ENCODE measurements around the gene TRIM9.

Gene TRIM9

DNA sequence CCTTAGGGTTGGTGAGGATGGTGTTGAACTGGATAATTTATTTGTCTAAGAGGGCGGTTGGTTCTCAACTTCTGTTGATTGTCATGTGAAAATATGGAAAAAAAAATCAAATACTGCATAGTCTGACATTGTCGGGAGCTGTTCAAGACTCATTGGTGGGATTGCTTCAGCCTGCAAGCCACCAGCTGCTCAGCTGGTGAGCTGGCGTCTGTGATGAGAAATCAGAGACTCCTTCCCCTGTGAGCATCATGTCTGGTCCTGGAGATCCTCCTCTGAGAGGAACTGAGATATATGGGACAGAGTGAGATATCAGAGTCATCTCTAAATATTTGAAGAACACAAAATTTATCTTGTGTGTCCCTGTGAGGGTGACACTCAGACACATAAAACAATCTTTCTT lies 49.9 kb downstream of the TRIM9 start:
- DNase-seq = no peak

DNA sequence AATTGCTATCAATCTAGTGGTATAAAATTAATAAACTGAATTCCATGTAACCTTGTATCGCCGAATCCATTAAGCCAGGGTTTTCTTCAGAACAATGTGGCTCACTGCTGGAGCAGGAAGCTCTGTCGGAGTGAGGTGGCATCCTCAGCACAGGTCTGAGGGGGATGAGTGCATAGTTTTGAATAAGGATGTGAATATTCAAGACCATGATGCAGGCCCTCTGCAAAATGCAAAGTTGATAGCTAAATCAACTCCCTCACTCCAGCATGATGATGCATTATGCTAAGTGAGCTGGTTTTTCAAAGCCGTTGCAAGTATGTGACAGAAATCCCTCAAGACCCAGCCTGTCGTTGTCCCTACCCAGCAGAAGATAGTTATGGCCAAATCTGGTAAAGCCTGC lies 53.0 kb downstream of the TRIM9 start:
- DNase-seq = no peak

DNA sequence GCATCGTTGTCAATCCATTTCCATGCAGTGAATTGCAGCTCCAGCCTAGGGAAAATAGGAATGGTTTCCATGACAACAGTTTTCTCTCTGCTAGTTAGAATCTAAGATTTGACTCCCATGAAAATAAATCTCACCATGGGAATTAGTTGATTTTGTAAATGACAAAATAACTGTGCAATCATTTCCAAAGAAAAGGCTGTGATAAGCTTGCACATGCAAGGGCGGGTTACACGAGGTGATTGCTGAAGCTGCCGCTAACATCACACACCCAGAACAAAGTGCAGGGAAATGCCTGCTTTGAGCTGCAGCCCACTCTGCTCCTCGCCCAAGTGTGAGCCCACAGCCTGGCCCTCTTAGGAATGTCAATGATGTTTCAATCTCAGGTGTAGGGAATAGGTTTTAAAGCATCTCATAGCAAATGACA lies 53.8 kb downstream of the TRIM9 start:
- DNase-seq = no peak

- DNase-seq = no peak
Observed at GRCh38 chr14:51039252-51039651, 55.7 kb downstream of the TRIM9 start.

- DNase-seq = no peak
Observed at GRCh38 chr14:51035611-51036192, 59.2 kb downstream of the TRIM9 start.

DNA sequence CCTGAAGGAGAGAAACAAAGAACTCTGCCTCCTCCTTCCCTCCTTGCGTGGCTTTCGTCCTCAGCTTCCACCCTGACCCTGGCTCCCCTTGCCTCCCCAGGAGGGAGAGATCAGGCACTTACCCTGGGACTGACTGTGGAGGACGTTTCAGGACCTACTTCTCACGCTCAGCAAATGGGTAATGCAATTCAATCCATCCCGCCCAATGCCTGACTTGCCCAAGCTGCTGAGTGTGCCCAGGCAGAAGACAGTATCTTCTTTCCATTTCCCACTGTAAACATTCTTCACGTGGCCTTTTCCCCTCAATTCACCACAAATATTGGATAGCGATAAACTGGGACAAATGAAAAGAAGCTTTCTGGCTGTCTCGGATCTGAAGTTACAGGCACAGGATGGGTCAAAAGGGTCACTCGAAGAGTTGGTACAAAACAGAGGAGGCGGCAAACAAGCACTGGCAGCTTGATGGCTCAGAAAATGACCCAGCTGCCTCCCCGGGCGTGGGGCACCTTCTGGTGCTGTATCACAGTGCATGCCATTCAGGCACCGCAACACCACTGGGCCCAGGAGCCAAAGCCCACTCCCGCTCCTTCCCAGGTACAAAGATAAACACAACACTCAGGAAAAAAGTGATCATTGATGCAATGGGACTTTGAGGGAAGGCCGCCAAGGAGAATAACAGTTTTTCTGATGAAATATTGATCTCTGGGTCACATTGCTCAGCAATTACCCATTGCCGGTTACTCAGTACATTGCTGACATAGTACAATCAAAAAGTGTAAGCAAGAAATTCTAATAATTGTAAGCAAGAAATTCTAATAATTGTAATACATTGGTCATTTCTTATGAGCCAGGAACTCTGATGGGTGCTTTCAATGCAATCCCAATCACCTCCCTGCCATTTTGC lies 65.8 kb downstream of the TRIM9 start:
- DNase-seq = no peak

- DNase-seq = no peak
Observed at GRCh38 chr14:51028361-51028760, 66.5 kb downstream of the TRIM9 start.

DNA sequence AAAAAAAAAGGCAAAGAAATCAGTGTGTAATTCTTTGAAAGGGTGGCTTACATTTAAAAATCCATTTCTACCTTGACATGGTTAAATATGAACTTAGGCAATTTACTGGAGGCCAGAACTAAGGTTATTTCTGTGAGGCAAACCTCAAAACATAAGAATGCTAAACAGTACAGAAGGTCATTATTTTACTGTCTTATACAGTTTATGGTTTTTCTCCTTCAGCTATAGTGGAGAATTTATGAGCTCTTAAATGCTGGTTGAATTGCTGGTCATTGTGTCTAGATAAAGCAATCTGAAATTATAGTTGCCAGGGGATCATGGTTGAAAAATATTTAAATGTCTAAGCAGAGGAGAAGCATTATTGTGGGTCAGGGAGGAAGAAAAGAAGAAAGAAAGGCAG lies 70.5 kb downstream of the TRIM9 start:
- DNase-seq = no peak

DNA sequence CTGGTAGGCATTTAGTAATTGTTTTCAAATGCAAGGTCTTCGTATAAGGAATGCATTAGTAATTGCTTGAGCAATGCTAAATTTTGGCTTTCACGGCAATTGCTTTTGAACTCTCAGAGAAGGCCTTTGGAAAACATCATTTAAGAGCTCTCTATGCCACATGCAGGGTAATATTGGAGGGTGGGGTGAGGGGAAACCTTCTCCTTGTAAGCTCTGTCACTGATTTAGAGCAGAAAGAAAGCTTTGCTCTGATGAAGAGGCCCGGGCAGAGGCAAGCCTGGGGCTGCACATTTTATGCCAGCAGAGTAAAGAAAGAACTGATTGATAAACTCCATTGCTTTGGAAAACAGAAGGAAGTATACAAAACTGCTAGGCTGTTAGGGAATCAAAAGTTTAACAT lies 70.9 kb downstream of the TRIM9 start:
- DNase-seq = no peak

- no peak for DNase-seq
Observed at GRCh38 chr14:51022769-51023168, 72.1 kb downstream of the TRIM9 start.

DNA sequence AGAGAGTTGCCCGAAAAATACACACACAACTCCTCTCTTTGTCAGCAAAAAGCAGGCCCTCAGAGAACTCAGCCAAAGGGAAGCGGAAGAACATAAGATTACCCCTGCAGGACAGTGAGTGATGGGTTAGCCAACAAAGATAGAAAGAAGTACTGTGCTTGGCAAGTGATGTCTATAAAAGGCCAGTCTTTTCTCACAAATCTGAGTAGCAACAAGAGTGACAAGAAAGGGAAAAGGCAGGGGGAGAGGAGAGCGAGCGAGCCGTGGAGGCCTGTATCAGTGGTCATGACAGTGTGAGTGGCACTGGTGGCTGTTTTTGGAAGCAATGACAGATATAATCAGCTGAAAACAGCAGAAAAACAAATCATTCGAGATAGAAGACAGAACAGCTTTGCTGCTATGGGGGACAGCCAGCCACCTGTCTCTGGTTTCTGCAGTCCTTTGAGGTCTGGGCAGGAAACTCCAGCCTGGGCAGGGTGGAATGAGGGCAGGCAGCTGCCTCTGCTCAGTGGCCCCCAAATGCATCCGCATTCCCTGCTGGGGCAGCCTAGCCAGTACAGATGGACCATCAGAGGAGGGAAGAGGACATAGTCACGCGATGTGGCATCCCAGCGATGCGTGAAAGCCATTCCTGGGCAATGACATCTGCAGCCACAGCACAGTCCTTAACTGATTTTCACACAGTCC lies 74.7 kb downstream of the TRIM9 start:
- DNase-seq = no peak

DNA sequence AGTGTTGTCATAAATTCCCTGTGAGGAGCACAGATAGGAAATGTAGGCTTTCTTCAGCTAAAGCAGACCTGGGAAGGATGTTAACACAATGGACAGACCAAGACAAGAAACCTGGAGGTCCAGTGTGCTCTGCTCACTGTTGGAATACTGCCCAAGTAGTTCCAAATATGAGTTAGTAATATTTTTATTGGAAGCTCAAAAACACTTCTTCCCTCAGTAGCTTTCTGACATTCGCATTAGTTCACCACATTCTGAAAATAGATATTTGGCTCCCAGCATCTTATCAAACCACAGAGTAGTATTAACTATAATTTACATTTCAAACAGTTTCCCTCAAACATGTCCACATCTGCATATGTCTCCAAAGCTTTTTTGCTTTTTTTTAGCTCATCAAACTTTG lies 75.8 kb downstream of the TRIM9 start:
- DNase-seq = no peak

DNA sequence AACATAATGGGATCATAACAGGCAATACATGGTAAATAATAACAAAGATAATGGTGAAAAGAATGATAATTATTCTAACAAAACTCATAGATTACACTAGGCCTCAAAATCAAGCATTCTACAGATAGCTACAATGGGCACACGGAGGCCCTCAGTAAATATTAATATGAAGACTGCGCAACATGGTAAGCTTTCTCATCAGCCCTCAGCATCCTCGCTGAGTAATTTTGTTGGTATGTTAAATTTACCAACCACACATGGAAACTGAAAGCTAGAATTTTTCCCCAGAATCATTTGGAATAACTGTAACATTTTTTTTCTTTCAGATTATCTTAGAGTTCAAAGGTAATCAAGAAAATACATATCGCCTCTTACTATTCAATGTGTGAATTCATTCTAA lies 76.4 kb downstream of the TRIM9 start:
- no peak for DNase-seq

- no peak for DNase-seq
Observed at GRCh38 chr14:51014625-51015024, 80.3 kb downstream of the TRIM9 start.

- DNase-seq = no peak
Observed at GRCh38 chr14:51014086-51014485, 80.8 kb downstream of the TRIM9 start.

DNA sequence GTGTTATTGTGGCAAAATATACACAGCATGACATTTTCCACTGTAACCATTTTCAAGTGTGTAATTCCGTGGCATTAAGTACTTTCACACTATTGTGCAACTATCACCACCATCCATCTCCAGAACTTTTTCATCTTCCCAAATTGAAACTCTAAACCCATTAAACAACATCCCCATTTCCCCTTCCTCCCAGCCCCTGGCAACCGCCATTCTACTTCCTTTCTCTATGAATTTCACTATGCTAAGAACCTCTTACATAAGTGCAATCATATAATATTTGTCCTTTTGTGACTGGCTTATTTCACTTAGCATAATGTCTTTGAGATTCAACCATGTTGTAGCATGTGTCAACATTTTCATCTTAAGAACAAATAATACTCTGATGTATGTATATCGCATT lies 82.8 kb downstream of the TRIM9 start:
- no peak for DNase-seq

DNA sequence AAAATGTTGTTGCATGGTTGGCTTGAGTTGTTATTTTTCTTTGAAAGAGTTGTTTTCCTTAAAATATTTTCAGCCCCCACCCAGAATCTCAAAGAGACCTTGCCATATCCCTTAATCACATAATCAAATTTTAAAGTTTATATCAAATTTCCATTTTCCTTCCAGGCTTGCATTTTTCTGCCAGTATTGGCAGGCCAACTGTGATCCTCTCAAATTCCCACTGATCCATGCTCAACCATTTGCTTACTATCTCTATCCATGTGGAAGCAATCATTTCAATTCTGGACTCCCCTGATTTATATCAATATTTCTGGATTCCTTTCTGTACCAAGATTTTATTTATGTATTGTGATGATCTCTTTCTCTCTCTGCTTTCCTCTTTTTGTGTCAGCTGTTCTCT lies 86.5 kb downstream of the TRIM9 start:
- no peak for DNase-seq

DNA sequence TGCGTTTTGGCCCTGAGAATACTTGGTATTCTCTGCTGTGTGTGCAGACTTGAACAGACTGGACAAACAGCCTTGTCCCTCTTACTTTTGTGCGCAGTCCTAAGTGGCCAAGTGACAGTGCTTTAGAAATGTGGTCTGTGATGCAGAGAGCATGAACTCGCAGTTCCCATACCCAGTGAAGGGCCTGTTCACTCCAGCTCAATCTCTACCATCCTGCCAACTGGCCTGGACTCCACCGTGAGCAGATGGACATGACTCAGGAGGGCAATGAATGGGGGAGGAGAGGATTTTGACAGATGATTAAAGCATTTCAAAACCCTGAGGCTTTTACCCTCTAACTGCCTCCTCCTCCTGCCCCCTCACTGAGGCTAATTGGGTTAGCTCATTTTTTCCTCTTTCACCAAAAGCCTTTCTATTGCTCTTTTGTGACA lies 88.1 kb downstream of the TRIM9 start:
- no peak for DNase-seq

DNA sequence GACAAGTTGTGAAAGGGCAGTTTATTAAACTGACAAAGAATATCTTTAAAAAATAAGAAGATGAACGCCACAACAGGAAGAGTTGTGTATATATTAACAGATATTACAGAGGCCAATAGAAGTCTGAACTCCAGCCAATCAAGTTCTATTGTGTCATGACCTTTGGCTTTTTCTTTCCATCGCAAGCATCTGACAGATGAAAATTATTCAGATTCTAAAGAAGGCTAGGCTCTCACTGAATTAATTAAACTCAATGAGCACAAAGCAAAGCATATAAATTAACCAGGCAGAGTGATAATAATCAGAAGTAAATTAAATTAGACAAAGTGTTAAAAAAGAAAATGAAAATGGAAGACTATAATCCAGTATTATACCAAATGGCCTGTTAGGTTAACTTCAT lies 88.6 kb downstream of the TRIM9 start:
- no peak for DNase-seq

DNA sequence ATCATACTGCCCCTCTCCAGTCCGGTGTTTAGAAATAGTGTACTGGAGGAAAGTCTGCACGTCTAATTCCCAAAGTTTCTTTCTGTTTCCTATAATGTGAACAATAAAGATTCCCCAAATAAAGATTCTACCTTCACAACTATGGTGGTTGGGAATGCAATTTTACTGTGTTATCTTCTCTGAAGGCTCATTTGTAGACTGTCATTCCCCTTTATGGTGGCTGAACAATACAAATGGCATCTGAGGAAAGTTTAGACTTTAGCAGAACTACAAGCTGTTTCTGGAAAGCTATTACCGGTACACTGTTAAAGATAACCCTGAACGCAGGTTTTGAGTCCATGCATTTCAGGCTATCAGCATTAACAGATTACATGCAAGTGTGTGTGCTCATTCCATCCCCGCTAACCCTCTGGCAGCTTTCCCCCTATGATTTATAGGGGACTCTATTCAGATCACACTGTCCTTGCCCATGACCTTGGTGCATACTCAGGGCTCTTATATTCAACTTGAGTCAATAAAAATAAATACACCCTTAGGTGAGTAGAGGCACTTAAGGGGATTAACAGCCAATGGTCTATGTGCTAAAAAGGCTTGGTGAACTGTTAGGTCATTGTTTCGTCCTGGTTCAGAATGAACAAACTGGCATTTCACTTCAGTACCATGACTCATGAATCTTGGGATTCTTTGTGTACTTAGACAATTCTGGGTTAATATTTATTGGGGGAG lies 89.9 kb downstream of the TRIM9 start:
- DNase-seq = no peak

DNA sequence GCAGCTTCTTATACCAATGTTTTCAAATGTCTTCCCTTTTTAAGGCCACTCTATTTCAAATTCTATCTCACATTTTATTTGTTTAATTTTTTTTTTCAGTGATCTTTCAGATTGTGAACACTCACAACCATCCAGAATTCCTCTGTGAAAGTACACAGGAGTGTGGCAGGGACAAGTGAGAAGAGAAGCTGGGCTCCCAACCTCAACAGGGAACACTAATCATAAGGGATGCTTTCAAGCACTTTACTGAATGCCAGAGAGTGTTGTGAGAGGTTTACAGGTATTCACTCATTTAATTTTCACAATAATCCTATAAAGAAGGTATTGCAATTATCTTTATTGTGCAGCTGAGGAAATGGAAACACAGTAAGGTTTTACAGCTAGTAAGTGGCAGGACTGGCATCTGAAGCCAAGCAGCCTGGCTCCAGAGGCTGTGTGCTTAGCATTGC lies 90.5 kb downstream of the TRIM9 start:
- DNase-seq = no peak

DNA sequence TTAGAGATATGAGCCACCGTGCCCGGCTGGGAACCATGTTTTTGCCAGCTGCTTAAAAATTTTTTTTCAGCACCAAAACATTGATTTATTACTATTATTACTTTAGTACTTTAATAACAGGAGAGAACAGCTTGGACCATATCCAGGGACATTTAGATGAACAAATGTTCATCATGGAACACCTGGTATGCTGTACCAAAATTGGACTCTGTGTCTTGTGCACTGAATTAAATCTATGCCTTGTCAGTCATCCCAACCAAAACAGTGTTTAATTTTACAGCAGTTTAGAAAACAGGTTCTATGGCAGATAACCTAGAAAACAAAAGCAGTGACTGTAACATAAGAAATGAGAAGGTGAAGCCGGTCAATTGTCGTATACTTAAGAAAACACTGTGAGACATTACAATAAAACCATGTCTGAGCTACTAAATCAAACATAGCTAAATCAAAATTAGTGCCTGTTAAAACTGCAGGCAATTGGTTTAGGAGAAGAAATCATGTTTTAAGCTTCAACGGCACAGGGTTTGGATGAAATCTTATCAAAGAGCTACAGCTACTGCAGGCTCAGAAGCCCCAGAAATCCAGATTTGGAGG lies 92.4 kb downstream of the TRIM9 start:
- no peak for DNase-seq

DNA sequence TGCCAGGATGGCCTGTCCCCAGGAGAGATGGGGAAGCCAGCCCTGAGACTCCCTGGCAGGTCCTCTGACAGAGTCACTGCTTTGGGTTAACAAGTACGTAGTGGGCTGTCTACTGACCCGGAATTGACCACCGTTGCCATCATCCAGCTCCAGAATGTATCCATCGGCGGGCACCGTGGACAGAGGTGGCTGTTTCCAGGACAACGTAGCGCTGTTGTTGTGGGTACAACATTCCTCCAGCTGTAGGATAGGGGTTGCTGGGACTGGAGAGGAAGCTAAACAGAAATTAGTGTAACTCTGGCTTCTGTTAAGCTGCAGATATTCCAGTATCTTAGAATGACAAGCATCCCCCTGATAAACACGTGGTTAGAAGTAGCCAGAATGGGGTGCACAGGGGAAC lies 94.3 kb downstream of the TRIM9 start:
- DNase-seq = no peak

Measured in stimulated activated CD4-positive, alpha-beta T cell treated with anti-CD3 and anti-CD28 coated beads, Interleukin-1b, Interleukin-23, amount 100 ng/mL, for 48 hours (primary cell).